ENCODE data around the gene POLL.
A peak's percentile ranks its signal among the peaks of the same experiment; 100 is the strongest.

Gene POLL

GRCh38 chr10:101559596-101560297 is 28.3 kb downstream of the POLL start:
- no peak for DNase-seq

GRCh38 chr10:101558671-101559595 is 29.1 kb downstream of the POLL start:
- DNase-seq, result no peak

GRCh38 chr10:101558204-101558603 is 29.9 kb downstream of the POLL start:
- DNase-seq, result no peak

- DNase-seq, result no peak
Measured at GRCh38 chr10:101557541-101557940, 30.5 kb downstream of the POLL start.

- no peak for DNase-seq
Measured at GRCh38 chr10:101552442-101552841, 35.6 kb downstream of the POLL start.

GRCh38 chr10:101550965-101551364 is 37.1 kb downstream of the POLL start:
- no peak for DNase-seq

- DNase-seq, result peak; percentile 18
Measured at GRCh38 chr10:101545898-101546297, 42.2 kb downstream of the POLL start.

- DNase-seq, result no peak
Measured at GRCh38 chr10:101538446-101538845, 49.6 kb downstream of the POLL start.

- DNase-seq, result no peak
Measured at GRCh38 chr10:101536800-101537199, 51.3 kb downstream of the POLL start.

GRCh38 chr10:101535949-101536348 is 52.1 kb downstream of the POLL start:
- no peak for DNase-seq

GRCh38 chr10:101529725-101530553 is 58.1 kb downstream of the POLL start:
- no peak for DNase-seq

GRCh38 chr10:101529207-101529606 is 58.9 kb downstream of the POLL start:
- DNase-seq, result no peak
